DOHH2 (cell line): ENCODE measurements around the gene IGSF3.
"Not testable (repeated sequence)": the region's sequence is repeated elsewhere in the genome, so short reads cannot be mapped to it uniquely, and the experiment has no call there.

Source experiments
- H3F3A ChIP-seq: fragments of 200-600 bp; sonication (generic), shearing (Covaris generic); 2 replicates; pipeline ENCODE4 v1.6.0; 2016; ENCODE audit warnings: antibody characterized with exemption, mild to moderate bottlenecking; ENCODE audit not compliant: control insufficient read depth, insufficient read depth
- H3K27ac ChIP-seq: fragments of 200-600 bp; sonication (generic); 2 replicates; pipeline ENCODE4 v1.5.1; 2014; ENCODE audit warnings: low read depth, mild to moderate bottlenecking, low read length, moderate library complexity
- H3K27me3 ChIP-seq: fragments of 200-600 bp; sonication (generic); 2 replicates; pipeline ENCODE4 v1.6.1; 2014; ENCODE audit warnings: mild to moderate bottlenecking, low read length, mixed read lengths; ENCODE audit not compliant: control insufficient read depth
- H3K36me3 ChIP-seq: fragments of 200-600 bp; sonication (generic); 2 replicates; pipeline ENCODE4 v1.6.1; 2014; ENCODE audit warnings: mild to moderate bottlenecking, low read length, moderate library complexity, mixed read lengths; ENCODE audit not compliant: control insufficient read depth
- H3K4me1 ChIP-seq: fragments of 200-600 bp; sonication (generic); 2 replicates; pipeline ENCODE4 v1.6.1; 2014; ENCODE audit warnings: mild to moderate bottlenecking, low read length, mixed read lengths; ENCODE audit not compliant: control insufficient read depth
- H3K4me2 ChIP-seq: fragments of 200-600 bp; sonication (generic); 2 replicates; pipeline ENCODE4 v1.6.0; 2014; ENCODE audit warnings: mild to moderate bottlenecking, low read length, moderate library complexity
- H3K4me3 ChIP-seq: fragments of 200-600 bp; sonication (generic); 2 replicates; pipeline ENCODE4 v1.5.1; 2014; ENCODE audit warnings: mild to moderate bottlenecking, low read length, mixed read lengths
- H3K79me2 ChIP-seq: fragments of 200-600 bp; sonication (generic); 2 replicates; pipeline ENCODE4 v1.6.1; 2014; ENCODE audit warnings: mild to moderate bottlenecking, low read length, mixed read lengths; ENCODE audit not compliant: control insufficient read depth
- H3K9me2 ChIP-seq: fragments of 200-600 bp; sonication (generic); replicated peaks from 2 replicates; pipeline ENCODE4 v1.6.1; 2014; ENCODE audit warnings: mild to moderate bottlenecking, low read length, mixed read lengths; ENCODE audit not compliant: control insufficient read depth
- H3K9me3 ChIP-seq: fragments of 200-600 bp; sonication (generic); 2 replicates; pipeline ENCODE4 v1.6.1; 2014; ENCODE audit warnings: antibody characterized with exemption, low read length, mixed read lengths; ENCODE audit not compliant: control insufficient read depth, insufficient read depth
- H4K20me1 ChIP-seq: fragments of 200-600 bp; sonication (generic); 2 replicates; pipeline ENCODE4 v1.6.0; 2014; ENCODE audit warnings: low read depth, mild to moderate bottlenecking, antibody characterized with exemption, low read length, moderate library complexity; ENCODE audit not compliant: control insufficient read depth, insufficient read depth

Gene IGSF3

DNA sequence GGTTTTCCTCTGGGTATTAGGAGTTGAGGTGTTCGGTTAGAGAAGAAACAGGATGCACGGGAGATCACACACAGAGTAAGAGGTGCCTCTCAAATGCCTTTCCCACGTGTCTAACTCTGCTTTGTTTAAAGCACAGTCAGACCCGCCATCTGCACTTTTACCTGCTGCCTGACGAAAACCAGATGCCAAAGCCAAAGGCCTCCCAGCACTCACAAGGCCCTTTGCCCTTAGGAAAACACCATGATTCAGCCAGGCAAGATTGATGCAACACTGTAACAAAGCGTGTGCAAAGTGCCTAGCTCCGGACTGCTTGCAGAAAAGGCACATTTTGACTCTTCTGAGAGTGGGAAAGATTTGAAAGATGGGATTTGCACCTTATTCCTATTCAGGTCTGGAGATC is 19.2 kb downstream of the IGSF3 start:
- H3K27ac ChIP-seq, H3F3A ChIP-seq, H3K4me2 ChIP-seq, H3K27me3 ChIP-seq, H4K20me1 ChIP-seq, H3K4me1 ChIP-seq, H3K9me2 ChIP-seq, H3K79me2 ChIP-seq, H3K36me3 ChIP-seq, H3K9me3 ChIP-seq, H3K4me3 ChIP-seq: not testable (repeated sequence)

DNA sequence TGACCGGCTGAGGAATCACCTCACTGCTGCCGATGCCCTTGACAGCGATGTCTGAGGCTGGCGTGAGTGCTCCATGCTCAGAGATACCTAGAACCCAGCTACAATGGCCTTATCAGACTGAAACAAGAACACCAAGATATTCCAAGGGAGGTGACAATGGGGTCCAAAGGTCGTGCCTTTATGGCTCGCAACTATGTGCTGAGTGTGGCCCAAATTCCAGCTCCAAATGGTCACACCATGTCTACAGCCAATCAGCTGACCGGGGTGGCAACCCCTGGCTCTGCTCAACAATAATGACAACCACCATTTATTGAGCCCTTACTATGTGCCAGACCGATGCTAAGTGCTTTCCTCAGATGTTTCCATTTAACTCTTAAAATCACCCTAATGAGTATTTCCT is 20.3 kb downstream of the IGSF3 start:
- not testable (repeated sequence) for H3K36me3 ChIP-seq, H3K9me3 ChIP-seq, H3K27me3 ChIP-seq, H3K4me2 ChIP-seq, H3K27ac ChIP-seq, H3K4me3 ChIP-seq, H3K9me2 ChIP-seq, H3K79me2 ChIP-seq, H4K20me1 ChIP-seq, H3F3A ChIP-seq, H3K4me1 ChIP-seq

DNA sequence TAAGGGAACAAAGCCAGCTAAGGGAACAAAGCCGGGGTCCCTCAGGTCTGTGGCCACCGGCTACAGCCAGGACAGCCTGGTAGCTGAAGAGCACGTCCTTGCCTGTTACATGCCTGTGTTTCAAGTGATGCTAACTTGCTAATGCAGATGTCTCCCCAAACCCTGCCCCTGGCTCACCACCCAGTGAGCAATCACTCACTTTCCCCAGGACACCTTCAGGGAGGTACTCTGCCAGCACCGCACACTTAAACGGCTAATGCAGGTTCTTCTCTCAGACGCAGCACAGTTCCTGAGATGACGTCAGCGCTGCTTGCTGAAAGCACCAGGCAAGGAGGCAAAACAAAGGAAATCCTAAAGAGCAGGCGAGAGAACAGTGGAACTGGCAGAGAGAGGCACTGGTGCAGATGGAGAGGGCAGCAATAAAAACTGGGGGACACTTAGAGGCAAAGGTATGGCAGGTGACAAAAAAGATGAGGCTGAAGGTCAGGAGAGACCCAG is 20.8 kb downstream of the IGSF3 start:
- not testable (repeated sequence) for H3F3A ChIP-seq, H4K20me1 ChIP-seq, H3K79me2 ChIP-seq, H3K9me2 ChIP-seq, H3K27me3 ChIP-seq, H3K4me2 ChIP-seq, H3K36me3 ChIP-seq, H3K27ac ChIP-seq, H3K4me1 ChIP-seq, H3K9me3 ChIP-seq, H3K4me3 ChIP-seq

DNA sequence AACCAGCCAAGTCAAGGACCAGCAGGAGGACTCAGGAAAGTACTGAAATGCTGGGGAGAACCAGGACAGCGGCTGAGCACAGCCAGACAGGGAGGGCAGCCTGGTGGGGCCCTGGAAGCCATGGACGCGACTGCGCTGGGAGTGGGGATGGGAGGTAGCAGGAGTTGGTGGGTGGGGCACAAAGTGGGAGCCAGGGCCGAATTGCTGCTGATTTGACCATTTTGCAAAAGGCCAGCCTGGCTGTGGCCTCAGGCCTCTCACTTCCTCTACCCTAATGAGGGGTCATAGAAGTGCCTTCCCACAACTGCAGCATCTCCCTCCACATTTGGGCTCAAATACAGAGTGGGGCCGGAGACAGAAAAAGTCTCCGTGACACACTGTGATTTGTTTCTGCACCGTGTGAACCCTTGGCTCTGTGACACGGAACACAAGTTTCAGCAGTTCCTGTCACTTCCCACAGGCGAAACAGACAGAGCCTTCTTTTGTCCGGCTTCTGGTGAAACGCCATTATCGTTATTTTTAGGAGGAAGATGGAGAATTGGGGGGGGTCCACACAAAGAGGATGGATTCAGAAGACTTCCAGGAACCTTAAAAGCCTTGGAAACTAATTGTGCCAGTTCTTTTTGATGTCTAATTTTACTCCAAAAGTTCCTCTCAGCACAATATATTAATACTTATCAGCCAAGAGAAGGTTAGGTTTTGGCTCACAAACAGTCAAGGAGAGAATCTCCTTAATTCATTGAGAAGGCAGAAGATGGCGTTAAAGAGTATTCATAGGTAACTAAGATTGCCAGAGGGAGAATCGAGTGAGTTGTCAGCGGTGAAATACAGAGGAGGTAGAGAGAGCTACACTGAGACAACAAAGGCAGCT is 21.5 kb downstream of the IGSF3 start:
- not testable (repeated sequence) for H3K27ac ChIP-seq, H3K4me1 ChIP-seq, H3K79me2 ChIP-seq, H3K9me3 ChIP-seq, H3K27me3 ChIP-seq, H4K20me1 ChIP-seq, H3K9me2 ChIP-seq, H3K4me3 ChIP-seq, H3K36me3 ChIP-seq, H3F3A ChIP-seq, H3K4me2 ChIP-seq

DNA sequence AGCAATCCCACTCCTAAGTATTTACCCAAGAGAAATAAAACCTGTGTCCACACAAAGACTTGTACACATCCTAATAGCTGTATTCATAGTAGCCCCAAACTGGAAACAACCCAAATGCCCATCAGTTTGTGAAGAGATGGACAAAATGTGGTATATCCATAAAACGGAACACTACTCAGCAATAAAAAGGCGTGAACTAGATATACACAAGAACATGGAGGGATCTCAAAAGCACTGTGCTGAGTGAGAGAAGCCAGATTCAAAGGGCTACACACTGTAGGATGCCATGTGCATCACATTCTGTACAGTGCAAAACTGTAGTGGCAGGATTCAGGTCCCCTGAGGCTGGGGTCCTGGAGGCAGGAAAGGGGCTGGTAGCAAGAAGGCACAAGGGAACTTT is 22.5 kb downstream of the IGSF3 start:
- H3F3A ChIP-seq, H3K79me2 ChIP-seq, H3K36me3 ChIP-seq, H3K4me1 ChIP-seq, H3K27me3 ChIP-seq, H3K4me3 ChIP-seq, H4K20me1 ChIP-seq, H3K9me3 ChIP-seq, H3K9me2 ChIP-seq, H3K27ac ChIP-seq, H3K4me2 ChIP-seq: not testable (repeated sequence)

DNA sequence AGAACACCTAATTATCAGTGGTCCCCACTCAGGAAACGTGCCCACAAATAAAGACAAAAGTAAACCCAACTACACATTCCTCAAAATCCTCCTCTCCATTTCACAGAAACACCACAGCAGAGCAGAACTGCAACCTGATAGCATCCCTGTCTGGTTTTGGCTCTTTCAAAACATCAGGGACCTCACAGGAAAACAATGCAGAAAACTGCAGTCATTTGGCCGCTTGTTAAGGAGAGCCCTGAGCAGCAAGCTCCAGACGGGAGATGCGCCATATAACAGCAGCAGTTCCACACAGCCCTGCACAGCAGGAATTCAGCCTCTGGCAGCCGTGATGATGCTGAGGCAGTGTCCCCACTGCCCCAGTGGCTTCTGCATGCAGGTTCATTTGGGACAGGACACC is 23.4 kb downstream of the IGSF3 start:
- H4K20me1 ChIP-seq, H3F3A ChIP-seq, H3K9me2 ChIP-seq, H3K79me2 ChIP-seq, H3K4me1 ChIP-seq, H3K4me3 ChIP-seq, H3K27ac ChIP-seq, H3K9me3 ChIP-seq, H3K4me2 ChIP-seq, H3K27me3 ChIP-seq, H3K36me3 ChIP-seq: not testable (repeated sequence)

DNA sequence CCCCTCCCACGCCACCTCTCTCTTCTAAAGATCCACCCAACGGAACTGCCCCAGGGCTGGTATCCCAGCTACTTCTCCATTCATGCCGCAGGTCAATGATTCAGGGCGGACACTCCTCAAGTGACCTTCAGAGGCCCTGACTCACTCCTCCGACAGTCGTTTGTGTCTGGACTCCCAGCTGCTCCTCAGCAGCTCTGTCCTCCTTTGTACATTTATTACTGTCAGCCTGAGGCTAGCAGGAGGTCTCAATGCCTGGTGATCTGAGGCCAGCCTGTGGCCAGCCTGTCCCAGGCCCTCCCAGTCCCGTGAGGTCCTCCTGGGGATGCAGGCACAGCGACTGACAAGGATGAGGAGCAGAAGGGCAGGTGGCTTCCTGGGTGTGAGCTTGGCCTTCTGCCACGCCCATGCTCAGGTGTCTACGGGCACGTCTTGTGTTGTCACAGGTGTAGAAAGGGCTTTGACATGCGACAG is 24.2 kb downstream of the IGSF3 start:
- not testable (repeated sequence) for H3K36me3 ChIP-seq, H3F3A ChIP-seq, H3K4me3 ChIP-seq, H3K9me3 ChIP-seq, H3K79me2 ChIP-seq, H3K9me2 ChIP-seq, H3K27ac ChIP-seq, H3K4me1 ChIP-seq, H3K4me2 ChIP-seq, H4K20me1 ChIP-seq, H3K27me3 ChIP-seq

DNA sequence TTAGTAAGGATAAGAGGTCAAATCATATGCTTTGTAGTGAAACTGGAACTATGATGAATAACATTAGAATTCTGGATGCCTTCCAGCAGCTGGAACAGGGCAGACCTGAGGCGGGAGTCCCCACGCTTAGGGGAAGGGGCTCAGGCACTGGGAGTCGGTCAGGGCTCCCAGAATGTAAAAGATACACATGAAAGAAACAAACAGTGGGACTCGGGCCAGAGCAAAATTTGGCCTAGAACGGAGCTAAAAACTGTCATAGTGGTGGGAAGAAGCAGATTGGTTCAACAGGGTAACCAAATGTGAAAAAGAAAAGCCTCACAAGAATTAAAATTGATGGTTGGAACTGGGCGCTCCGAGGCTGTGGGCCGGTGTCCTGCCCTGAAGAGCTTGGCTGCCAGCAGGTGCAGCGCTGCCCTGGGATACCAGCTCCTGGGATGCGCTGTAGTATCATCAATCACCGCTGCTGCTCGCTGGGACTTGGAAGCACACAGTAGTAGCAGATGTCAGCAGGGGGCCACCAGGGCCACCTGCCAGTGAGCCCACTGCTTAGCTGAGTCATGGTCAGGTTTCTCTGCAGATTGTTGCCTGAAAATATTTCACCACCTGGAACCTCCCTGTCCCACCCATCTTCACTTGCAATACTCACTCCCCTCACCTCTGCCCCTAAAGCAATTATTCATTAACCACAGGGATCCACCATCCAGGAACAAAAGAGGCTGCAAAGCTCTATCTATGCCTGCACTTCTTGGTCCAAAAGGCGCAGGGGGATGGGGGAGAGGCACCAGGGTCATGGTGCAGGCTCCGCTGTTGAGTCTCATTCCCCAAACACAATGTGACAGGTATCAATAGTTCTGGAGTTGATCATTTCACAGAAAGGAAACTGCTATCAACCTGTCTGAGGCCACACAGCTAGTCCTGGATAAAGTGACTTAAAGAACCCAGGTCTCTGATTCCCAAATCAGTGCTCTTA is 24.9 kb downstream of the IGSF3 start:
- H3K4me2 ChIP-seq, H3K4me3 ChIP-seq, H3K27ac ChIP-seq, H3K36me3 ChIP-seq, H3K9me2 ChIP-seq, H4K20me1 ChIP-seq, H3K4me1 ChIP-seq, H3K79me2 ChIP-seq, H3K27me3 ChIP-seq, H3K9me3 ChIP-seq, H3F3A ChIP-seq: not testable (repeated sequence)
